Fibroblast of lung (primary cell): ENCODE data around the gene FBXL2. TPM values are rescaled to one million over a fixed set of nuclear protein-coding genes. Genes with fewer than 3 reads are reported as not detected.
A peak's percentile ranks its signal among the peaks of the same experiment; 100 is the strongest.
"Not testable (repeated sequence)": the region's sequence is repeated elsewhere in the genome, so short reads cannot be mapped to it uniquely, and the experiment has no call there.

Experiments used
- DNase-seq, 2 donors: peaks; one replicate each; pipeline versions ENCODE4 v3.0.0 to v3.0.0-alpha.2; 2010; ENCODE audit warnings: low read depth in 2 of 2
- H2AFZ ChIP-seq: 2 replicates; pipeline ENCODE4 v1.5.1; 2012; ENCODE audit warnings: low read length, control low read depth, inconsistent platforms
- H3K27ac ChIP-seq: 2 replicates; pipeline ENCODE4 v1.5.1; 2011; ENCODE audit warnings: low read length, control low read depth; ENCODE audit not compliant: insufficient read depth
- H3K27me3 ChIP-seq: 2 replicates; pipeline ENCODE4 v1.5.1; 2011; ENCODE audit warnings: mild to moderate bottlenecking, low read length; ENCODE audit not compliant: control insufficient read depth, insufficient read depth
- H3K36me3 ChIP-seq: 2 replicates; pipeline ENCODE4 v1.5.1; 2011; ENCODE audit warnings: low read length; ENCODE audit not compliant: control insufficient read depth, insufficient read depth
- H3K4me1 ChIP-seq: 2 replicates; pipeline ENCODE4 v1.5.1; 2011; ENCODE audit warnings: low read length; ENCODE audit not compliant: control insufficient read depth, insufficient read depth; ENCODE audit errors: extremely low read depth
- H3K4me2 ChIP-seq: 2 replicates; pipeline ENCODE4 v1.5.1; 2011; ENCODE audit warnings: low read length, control low read depth; ENCODE audit not compliant: insufficient read depth; ENCODE audit errors: extremely low read depth
- H3K4me3 ChIP-seq, 4 experiments: fragments of 200-600 bp in 1 of 4; sonication (generic) in 1 of 4; replicated peaks in 1 of 4; 2 replicates each; pipeline ENCODE4 v1.5.1; 2011 to 2016; ENCODE audit warnings: low read length in 4 of 4, low read depth in 3 of 4, mild to moderate bottlenecking in 3 of 4, control low read depth in 2 of 4, inconsistent platforms in 1 of 4, mixed read lengths in 1 of 4; ENCODE audit not compliant: insufficient read depth in 1 of 4; ENCODE audit errors: control extremely low read depth in 1 of 4
- H3K79me2 ChIP-seq: 2 replicates; pipeline ENCODE4 v1.5.1; 2012; ENCODE audit warnings: mild to moderate bottlenecking, low read length, inconsistent platforms; ENCODE audit not compliant: control insufficient read depth, insufficient read depth
- H3K9ac ChIP-seq: 2 replicates; pipeline ENCODE4 v1.5.1; 2011; ENCODE audit warnings: mild to moderate bottlenecking, low read length, control low read depth; ENCODE audit not compliant: insufficient read depth
- H3K9me3 ChIP-seq: 2 replicates; pipeline ENCODE4 v1.5.1; 2012; ENCODE audit warnings: low read depth, low read length; ENCODE audit not compliant: control insufficient read depth, insufficient read depth
- H4K20me1 ChIP-seq: 2 replicates; pipeline ENCODE4 v1.5.1; 2011; ENCODE audit warnings: low read length; ENCODE audit not compliant: control insufficient read depth, insufficient read depth; ENCODE audit errors: extremely low read depth
- EZH2 ChIP-seq: IDR thresholded peaks from 2 replicates; pipeline ENCODE4 v1.5.1; 2012; ENCODE audit warnings: low read length, control low read depth, mild to moderate bottlenecking; ENCODE audit errors: missing control alignments
- polyA plus RNA-seq, 2 donors: library from polyadenylated mRNA; depleted of rRNA in 1 of 2; stranded (reverse) in 1 of 2; unstranded in 1 of 2; fragments of >200 nt; gene quantifications; 2 replicates each; pipeline ENCODE4 v1.2.1, GENCODE V29; 2011 to 2012; ENCODE audit warnings: missing spikeins in 1 of 2
- total RNA-seq: library from RNA; depleted of rRNA; stranded (reverse); fragments of >200 nt; gene quantifications from 2 replicates; pipeline ENCODE4 v1.2.1, GENCODE V29; 2014
- TF ChIP-seq, protein P1 (sequence below), 2 donors: IDR thresholded peaks in 1 of 2; conservative IDR thresholded peaks in 1 of 2; 1 replicate in 1 of 2; 2 replicates in 1 of 2; pipeline ENCODE4 v1.5.1; 2011 to 2012; ENCODE audit warnings: low read length in 2 of 2, control low read depth in 1 of 2, inconsistent platforms in 1 of 2, low read depth in 1 of 2, mild to moderate bottlenecking in 1 of 2

FBXL2 gene
- total and polyA plus RNA-seq, 2 donors (not counting 1 experiment from before 2014, with no cell fraction given): 16.2 to 26.5 TPM

DNA sequence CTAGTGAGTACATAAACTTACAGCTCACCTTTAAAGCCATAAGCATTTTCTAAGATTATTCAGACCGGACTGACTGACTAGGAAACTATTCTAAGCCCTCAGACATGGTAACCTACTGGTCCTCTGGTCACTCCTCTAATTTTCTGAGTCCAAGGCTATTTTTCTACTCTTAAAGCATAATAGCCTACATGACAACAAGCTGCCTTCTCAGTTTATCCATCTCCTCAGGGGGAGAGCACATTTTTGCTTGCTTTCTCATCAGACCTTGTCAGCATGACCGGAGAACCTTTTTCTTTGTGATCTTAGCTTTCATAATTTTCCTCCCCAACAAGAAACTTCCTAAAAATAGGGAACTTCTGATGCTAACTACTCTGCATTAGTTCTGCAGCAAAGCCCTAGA, 124.5 kb downstream of the FBXL2 start:
- H2AFZ ChIP-seq: no peak overlapping the region
- no peak overlapping the region for H3K27ac ChIP-seq
- H3K27me3 ChIP-seq: no peaks in the 10 kb centered on the region
- H3K4me1 ChIP-seq: no peaks in the 10 kb centered on the region
- H3K9me3 ChIP-seq: no peaks in the 10 kb centered on the region
- H3K4me3 ChIP-seq: no peak overlapping the region
- H3K4me2 ChIP-seq: no peak overlapping the region
- H3K36me3 ChIP-seq: peaks cover 17% of the 10 kb centered on the region
- no peaks in the 10 kb centered on the region for H3K79me2 ChIP-seq
- H3K9ac ChIP-seq: no peak overlapping the region
- peak in 1 of 2 donors; percentile 74 for DNase-seq
- TF ChIP-seq, protein P1, sequence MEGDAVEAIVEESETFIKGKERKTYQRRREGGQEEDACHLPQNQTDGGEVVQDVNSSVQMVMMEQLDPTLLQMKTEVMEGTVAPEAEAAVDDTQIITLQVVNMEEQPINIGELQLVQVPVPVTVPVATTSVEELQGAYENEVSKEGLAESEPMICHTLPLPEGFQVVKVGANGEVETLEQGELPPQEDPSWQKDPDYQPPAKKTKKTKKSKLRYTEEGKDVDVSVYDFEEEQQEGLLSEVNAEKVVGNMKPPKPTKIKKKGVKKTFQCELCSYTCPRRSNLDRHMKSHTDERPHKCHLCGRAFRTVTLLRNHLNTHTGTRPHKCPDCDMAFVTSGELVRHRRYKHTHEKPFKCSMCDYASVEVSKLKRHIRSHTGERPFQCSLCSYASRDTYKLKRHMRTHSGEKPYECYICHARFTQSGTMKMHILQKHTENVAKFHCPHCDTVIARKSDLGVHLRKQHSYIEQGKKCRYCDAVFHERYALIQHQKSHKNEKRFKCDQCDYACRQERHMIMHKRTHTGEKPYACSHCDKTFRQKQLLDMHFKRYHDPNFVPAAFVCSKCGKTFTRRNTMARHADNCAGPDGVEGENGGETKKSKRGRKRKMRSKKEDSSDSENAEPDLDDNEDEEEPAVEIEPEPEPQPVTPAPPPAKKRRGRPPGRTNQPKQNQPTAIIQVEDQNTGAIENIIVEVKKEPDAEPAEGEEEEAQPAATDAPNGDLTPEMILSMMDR (conservative IDR thresholded peaks at IDR 0.05 in 1 of 2, IDR thresholded peaks at IDR 0.05 in 1 of 2; ENCODE audit: low read depth in 1 of 2, low read length in 2 of 2): no peak
- TF ChIP-seq EZH2: no peak
- no peaks in the 10 kb centered on the region for H4K20me1 ChIP-seq

DNA sequence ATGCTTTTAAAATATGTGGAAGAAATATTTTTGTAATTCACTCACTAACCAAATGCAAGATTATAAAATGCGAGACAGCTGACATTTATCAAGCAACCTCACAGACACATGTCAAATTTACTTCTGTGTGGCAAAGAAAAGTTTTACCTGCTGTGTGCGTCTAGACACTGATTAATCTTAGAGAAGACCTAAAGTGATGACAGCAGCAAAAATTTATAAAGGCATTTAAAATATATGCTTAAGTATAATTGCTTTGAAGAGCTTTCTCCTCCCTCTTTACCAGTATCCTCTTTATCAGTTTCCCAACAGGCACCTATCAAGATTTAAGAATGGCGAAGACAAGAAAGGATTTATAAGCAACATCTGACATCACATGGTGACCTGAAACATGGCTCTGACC, 125.7 kb downstream of the FBXL2 start:
- DNase-seq: no peak
- H3K9ac ChIP-seq: no peak overlapping the region
- no peaks in the 10 kb centered on the region for H3K79me2 ChIP-seq
- H3K36me3 ChIP-seq: peaks cover 16% of the 10 kb centered on the region
- TF ChIP-seq, protein P1 (conservative IDR thresholded peaks at IDR 0.05 in 1 of 2, IDR thresholded peaks at IDR 0.05 in 1 of 2; ENCODE audit: low read depth in 1 of 2, low read length in 2 of 2): no peak
- no peak for TF ChIP-seq EZH2
- no peaks in the 10 kb centered on the region for H3K9me3 ChIP-seq
- no peak overlapping the region for H2AFZ ChIP-seq
- H4K20me1 ChIP-seq: no peaks in the 10 kb centered on the region
- no peaks in the 10 kb centered on the region for H3K4me1 ChIP-seq
- no peak overlapping the region for H3K4me3 ChIP-seq
- no peak overlapping the region for H3K27ac ChIP-seq
- H3K4me2 ChIP-seq: no peak overlapping the region
- H3K27me3 ChIP-seq: no peaks in the 10 kb centered on the region

DNA sequence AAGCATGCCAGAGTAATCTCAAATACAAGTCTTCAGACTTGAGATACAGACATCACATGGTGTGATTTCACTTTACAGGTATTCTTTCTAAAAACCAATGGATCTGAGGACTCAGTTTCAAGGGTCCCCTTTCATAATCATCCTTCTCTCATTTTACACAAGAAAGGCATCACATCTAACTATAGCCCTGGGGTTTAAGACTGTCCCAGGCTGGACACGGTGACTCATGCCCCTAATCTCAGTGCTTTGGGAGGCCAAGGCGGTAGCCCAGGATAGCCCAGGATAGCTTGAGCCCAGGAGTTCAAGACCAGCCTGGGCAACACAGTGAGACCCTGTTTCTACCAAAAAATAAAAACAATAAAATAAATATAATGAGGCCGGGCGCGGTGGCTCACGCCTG, 126.5 kb downstream of the FBXL2 start:
- Histone ChIP-seq H2AFZ (no peak overlapping the region), H3K9ac (no peak overlapping the region), H3K79me2 (no peaks in the 10 kb centered on the region), H3K4me3 (no peak overlapping the region), H3K27ac (no peak overlapping the region), H4K20me1 (no peaks in the 10 kb centered on the region), H3K36me3 (peaks cover 13% of the 10 kb centered on the region), H3K4me2 (no peak overlapping the region), H3K27me3 (no peaks in the 10 kb centered on the region), H3K4me1 (no peaks in the 10 kb centered on the region), H3K9me3 (no peaks in the 10 kb centered on the region)
- peak in 1 of 2 donors; percentile 62 for DNase-seq
- TF ChIP-seq, protein P1 (conservative IDR thresholded peaks at IDR 0.05 in 1 of 2, IDR thresholded peaks at IDR 0.05 in 1 of 2; ENCODE audit: low read depth in 1 of 2, low read length in 2 of 2): no peak
- no peak for TF ChIP-seq EZH2

DNA sequence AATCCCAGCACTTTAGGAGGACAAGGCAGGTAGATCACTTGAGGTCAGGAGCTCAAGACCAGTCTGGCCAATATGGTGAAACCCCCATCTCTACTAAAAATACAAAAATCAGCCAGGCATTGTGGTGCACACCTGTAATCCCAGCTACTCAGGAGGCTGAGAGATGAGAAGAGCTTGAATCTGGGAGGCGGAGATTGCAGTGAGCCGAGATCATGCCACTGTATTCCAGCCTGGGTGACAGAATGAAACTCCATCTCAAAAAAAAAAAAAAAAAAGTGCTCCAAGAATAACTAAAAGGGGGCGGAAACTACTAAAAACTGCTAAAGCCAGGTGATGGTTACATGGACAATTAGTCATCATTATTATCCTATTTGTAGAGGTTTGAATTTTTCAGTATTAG, 133.6 kb downstream of the FBXL2 start:
- not testable (repeated sequence) for H3K9ac ChIP-seq, H3K36me3 ChIP-seq, H2AFZ ChIP-seq, H3K4me2 ChIP-seq, H3K4me3 ChIP-seq, H3K27ac ChIP-seq, H3K9me3 ChIP-seq, H3K27me3 ChIP-seq, H3K79me2 ChIP-seq, H3K4me1 ChIP-seq, DNase-seq, H4K20me1 ChIP-seq
